Parathyroid adenoma (tissue), 2 donors: ENCODE measurements around the gene OSBPL1A.

ENCODE experiments used
- H2AFZ ChIP-seq: fragments of 300-600 bp; sonication (generic); one replicate; pipeline ENCODE4 v1.7.0; 2017; ENCODE audit warnings: antibody characterized with exemption, mild to moderate bottlenecking
- H3K27ac ChIP-seq: fragments of 300-600 bp; sonication (generic); one replicate; pipeline ENCODE4 v1.7.0; 2017
- H3K27me3 ChIP-seq: fragments of 300-600 bp; sonication (generic); one replicate; pipeline ENCODE4 v1.7.0; 2017; ENCODE audit warnings: low read length; ENCODE audit not compliant: control insufficient read depth, insufficient read depth
- H3K36me3 ChIP-seq: fragments of 300-600 bp; sonication (generic); one replicate; pipeline ENCODE4 v1.7.0; 2017; ENCODE audit warnings: low read length; ENCODE audit not compliant: control insufficient read depth, insufficient read depth
- H3K4me1 ChIP-seq: fragments of 300-600 bp; sonication (generic); one replicate; pipeline ENCODE4 v1.7.0; 2017; ENCODE audit warnings: control low read depth
- H3K4me2 ChIP-seq: fragments of 300-600 bp; sonication (generic); one replicate; pipeline ENCODE4 v1.7.0; 2017; ENCODE audit warnings: low read length
- H3K4me3 ChIP-seq: fragments of 300-600 bp; sonication (generic); one replicate; pipeline ENCODE4 v1.7.0; 2017; ENCODE audit warnings: low read depth, low read length
- H3K79me2 ChIP-seq: fragments of 300-600 bp; sonication (generic); one replicate; pipeline ENCODE4 v1.7.0; 2017; ENCODE audit warnings: control low read depth
- H3K9ac ChIP-seq: fragments of 300-600 bp; sonication (generic); one replicate; pipeline ENCODE4 v1.7.0; 2017; ENCODE audit warnings: mild to moderate bottlenecking
- H3K9me3 ChIP-seq: fragments of 300-600 bp; sonication (generic); one replicate; pipeline ENCODE4 v1.7.0; 2017; ENCODE audit warnings: low read length; ENCODE audit not compliant: control insufficient read depth
- TF ChIP-seq, protein P1 (sequence below): fragments of 300-600 bp; sonication (generic); IDR thresholded peaks from one replicate; pipeline ENCODE4 v1.7.0; 2017; ENCODE audit warnings: antibody characterized with exemption, mild to moderate bottlenecking
- donor health status: primary hyperparathyroidism.

Gene OSBPL1A

DNA sequence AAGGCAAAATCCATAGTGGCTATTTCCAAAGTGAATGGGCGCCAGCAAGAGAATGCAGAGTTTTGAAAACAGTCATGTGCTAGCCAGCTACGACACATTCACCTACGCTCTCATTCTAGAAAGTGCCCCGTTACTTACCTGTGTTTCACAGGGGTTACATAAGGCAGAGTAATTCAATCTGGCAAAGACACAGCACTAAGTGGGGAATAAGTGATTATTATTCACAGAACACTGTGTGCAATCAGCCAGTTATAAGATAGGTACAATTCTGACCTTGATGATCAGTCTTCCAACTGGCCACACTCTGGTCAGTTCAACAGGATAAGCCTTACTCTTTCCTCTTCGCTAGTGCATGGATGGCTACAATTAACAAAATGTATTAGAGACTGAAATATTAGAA, 152.9 kb downstream of the OSBPL1A start:
- H3K9me3 ChIP-seq = no peaks in the 10 kb centered on the region
- H2AFZ ChIP-seq = no peak overlapping the region
- H3K36me3 ChIP-seq = no peaks in the 10 kb centered on the region
- H3K27me3 ChIP-seq = no peaks in the 10 kb centered on the region
- H3K4me3 ChIP-seq = no peak overlapping the region
- peaks cover 8% of the 10 kb centered on the region for H3K4me1 ChIP-seq
- no peak overlapping the region for H3K9ac ChIP-seq
- H3K27ac ChIP-seq = no peak overlapping the region
- H3K79me2 ChIP-seq = peaks cover 21% of the 10 kb centered on the region
- TF ChIP-seq, protein P1, sequence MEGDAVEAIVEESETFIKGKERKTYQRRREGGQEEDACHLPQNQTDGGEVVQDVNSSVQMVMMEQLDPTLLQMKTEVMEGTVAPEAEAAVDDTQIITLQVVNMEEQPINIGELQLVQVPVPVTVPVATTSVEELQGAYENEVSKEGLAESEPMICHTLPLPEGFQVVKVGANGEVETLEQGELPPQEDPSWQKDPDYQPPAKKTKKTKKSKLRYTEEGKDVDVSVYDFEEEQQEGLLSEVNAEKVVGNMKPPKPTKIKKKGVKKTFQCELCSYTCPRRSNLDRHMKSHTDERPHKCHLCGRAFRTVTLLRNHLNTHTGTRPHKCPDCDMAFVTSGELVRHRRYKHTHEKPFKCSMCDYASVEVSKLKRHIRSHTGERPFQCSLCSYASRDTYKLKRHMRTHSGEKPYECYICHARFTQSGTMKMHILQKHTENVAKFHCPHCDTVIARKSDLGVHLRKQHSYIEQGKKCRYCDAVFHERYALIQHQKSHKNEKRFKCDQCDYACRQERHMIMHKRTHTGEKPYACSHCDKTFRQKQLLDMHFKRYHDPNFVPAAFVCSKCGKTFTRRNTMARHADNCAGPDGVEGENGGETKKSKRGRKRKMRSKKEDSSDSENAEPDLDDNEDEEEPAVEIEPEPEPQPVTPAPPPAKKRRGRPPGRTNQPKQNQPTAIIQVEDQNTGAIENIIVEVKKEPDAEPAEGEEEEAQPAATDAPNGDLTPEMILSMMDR = no peak
- H3K4me2 ChIP-seq = no peak overlapping the region

DNA sequence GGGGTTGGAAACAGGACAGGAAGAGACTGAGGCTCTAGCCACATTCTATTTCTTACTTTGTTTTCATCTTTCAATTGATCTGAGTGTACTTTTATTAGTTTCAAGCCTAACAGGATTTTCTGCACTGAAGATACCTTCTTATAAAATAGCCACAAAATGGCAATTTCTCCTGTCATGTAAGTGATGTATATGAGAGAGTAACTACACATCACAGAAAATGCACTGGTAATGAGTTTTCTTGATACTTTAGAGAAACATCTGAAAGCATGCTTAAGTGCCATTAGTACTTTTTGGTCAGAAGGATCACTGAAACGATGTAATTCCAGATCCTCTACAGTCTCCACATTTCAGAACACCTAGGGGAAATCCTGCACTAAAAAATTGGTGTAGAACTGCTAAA, 153.9 kb downstream of the OSBPL1A start:
- TF ChIP-seq, protein P1 = no peak
- Histone ChIP-seq H3K4me3 (no peak overlapping the region), H3K27ac (no peak overlapping the region), H3K4me1 (peaks cover 7% of the 10 kb centered on the region), H3K4me2 (no peak overlapping the region), H3K79me2 (peaks cover 17% of the 10 kb centered on the region), H2AFZ (no peak overlapping the region), H3K36me3 (no peaks in the 10 kb centered on the region), H3K9ac (no peak overlapping the region), H3K9me3 (no peaks in the 10 kb centered on the region), H3K27me3 (no peaks in the 10 kb centered on the region)

DNA sequence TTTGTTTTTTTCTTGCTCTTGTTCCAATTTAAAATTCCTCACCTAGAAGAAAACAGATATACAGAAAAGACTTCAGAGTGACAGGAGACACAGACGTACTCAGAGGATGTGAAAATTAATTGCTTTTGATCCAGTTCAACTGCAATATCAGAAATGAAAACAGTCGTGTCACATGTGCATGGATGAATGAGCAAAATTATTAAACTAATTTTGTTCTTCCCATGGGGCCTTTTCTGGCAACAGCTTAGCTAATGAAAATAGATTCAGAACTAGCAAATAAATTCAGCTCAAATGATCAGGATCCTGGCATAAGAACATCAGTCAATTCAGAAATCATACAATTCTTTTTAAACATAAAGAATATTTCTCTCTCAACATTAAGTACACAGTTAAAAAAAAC, 158.3 kb downstream of the OSBPL1A start:
- Histone ChIP-seq H3K4me3 (no peak overlapping the region), H3K9me3 (no peaks in the 10 kb centered on the region), H3K36me3 (no peaks in the 10 kb centered on the region), H3K27ac (no peak overlapping the region), H3K4me1 (no peaks in the 10 kb centered on the region), H3K9ac (no peak overlapping the region), H3K27me3 (no peaks in the 10 kb centered on the region), H3K4me2 (no peak overlapping the region), H2AFZ (no peak overlapping the region), H3K79me2 (peaks cover 2% of the 10 kb centered on the region)
- TF ChIP-seq, protein P1 = no peak

- H3K79me2 ChIP-seq = peaks cover 2% of the 10 kb centered on the region
- H3K9ac ChIP-seq = no peak overlapping the region
- H3K4me1 ChIP-seq = no peaks in the 10 kb centered on the region
- no peaks in the 10 kb centered on the region for H3K36me3 ChIP-seq
- H2AFZ ChIP-seq = no peak overlapping the region
- no peak overlapping the region for H3K27ac ChIP-seq
- H3K4me3 ChIP-seq = no peak overlapping the region
- no peak overlapping the region for H3K4me2 ChIP-seq
- no peaks in the 10 kb centered on the region for H3K27me3 ChIP-seq
- TF ChIP-seq, protein P1 = no peak
- no peaks in the 10 kb centered on the region for H3K9me3 ChIP-seq
These were observed 159.2 kb downstream of the OSBPL1A start for GRCh38 chr18:24238387-24238786.

- Histone ChIP-seq H3K36me3 (no peaks in the 10 kb centered on the region), H3K4me2 (no peak overlapping the region), H3K9ac (no peak overlapping the region), H3K4me3 (no peak overlapping the region), H3K27ac (no peak overlapping the region), H3K79me2 (peaks cover 4% of the 10 kb centered on the region), H3K4me1 (peaks cover 3% of the 10 kb centered on the region), H3K9me3 (no peaks in the 10 kb centered on the region), H3K27me3 (no peaks in the 10 kb centered on the region), H2AFZ (no peak overlapping the region)
- TF ChIP-seq, protein P1 = no peak
These were observed 162.7 kb downstream of the OSBPL1A start for GRCh38 chr18:24234850-24235418.
